HUES6 (cell line): ENCODE results near the gene TRPC4.

Experiments
- H3K27ac ChIP-seq: 2 replicates; pipeline ENCODE4 v1.7.0; 2013; ENCODE audit warnings: low read depth, mild to moderate bottlenecking, low read length, inconsistent platforms
- H3K27me3 ChIP-seq: 2 replicates; pipeline ENCODE4 v1.6.1; 2013; ENCODE audit warnings: low read length; ENCODE audit not compliant: control insufficient read depth, insufficient read depth
- H3K36me3 ChIP-seq: 2 replicates; pipeline ENCODE4 v1.6.1; 2013; ENCODE audit warnings: low read length; ENCODE audit not compliant: control insufficient read depth, insufficient read depth
- H3K4me1 ChIP-seq: 2 replicates; pipeline ENCODE4 v1.6.1; 2013; ENCODE audit warnings: low read length; ENCODE audit not compliant: control insufficient read depth, insufficient read depth
- H3K4me3 ChIP-seq: 2 replicates; pipeline ENCODE4 v1.5.1; 2013; ENCODE audit warnings: low read depth, low read length
- H3K9ac ChIP-seq: one replicate; pipeline ENCODE4 v1.6.1; 2013; ENCODE audit warnings: mild to moderate bottlenecking, low read length
- H3K9me3 ChIP-seq: 2 replicates; pipeline ENCODE4 v1.6.1; 2013; ENCODE audit warnings: low read depth, low read length; ENCODE audit not compliant: control insufficient read depth, insufficient read depth

TRPC4 gene

DNA sequence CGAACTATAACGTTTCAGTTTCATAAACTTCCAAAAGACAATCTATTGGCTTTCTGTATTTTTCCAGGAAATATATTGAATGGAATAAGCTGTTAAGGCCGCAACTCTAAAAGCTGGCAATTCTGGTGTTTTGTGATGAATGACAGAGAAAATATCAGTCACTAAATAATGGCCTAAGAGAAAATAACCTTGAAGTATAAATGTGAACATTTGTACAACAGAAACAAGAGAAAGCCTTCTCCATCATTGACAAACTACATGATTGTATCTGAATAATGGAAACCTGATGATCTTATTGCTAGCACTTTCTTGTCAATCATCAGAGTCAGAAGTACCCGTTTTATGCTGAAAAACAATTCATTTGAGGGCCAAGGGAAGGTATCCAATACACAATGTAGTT lies 134.3 kb downstream of the TRPC4 start:
- H3K27me3 ChIP-seq, result no peaks in the 10 kb centered on the region

DNA sequence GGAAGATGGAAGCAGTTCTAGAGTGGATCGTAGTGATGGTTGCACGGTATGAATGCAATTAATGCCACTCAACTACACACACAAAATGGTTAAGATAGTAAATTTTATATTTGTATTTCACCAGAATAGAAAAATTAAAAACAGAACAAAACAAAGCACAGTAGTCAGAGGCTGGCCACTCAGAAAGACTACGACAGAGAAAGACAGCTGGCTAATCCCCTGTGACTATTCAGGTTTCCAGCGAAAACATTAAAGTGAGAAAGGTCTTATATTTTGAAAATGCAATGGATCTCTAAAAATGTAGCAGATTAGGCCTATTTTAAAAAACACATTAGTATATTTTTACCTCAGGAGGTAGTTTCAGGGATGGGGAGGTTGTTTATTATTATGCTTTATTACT lies 139.7 kb downstream of the TRPC4 start:
- H3K9ac ChIP-seq, result no peak overlapping the region
- H3K9me3 ChIP-seq, result no peaks in the 10 kb centered on the region
- no peaks in the 10 kb centered on the region for H3K36me3 ChIP-seq
- H3K27ac ChIP-seq, result no peak overlapping the region
- H3K27me3 ChIP-seq, result no peaks in the 10 kb centered on the region
- no peak overlapping the region for H3K4me3 ChIP-seq
- H3K4me1 ChIP-seq, result no peaks in the 10 kb centered on the region

More for the DNA sequence above, 134.3 kb downstream of the TRPC4 start:
- Histone ChIP-seq H3K36me3 (no peaks in the 10 kb centered on the region), H3K9ac (no peak overlapping the region), H3K27ac (no peak overlapping the region), H3K4me1 (peaks cover under 1% of the 10 kb centered on the region; the same call in 1 of the 2 replicates), H3K9me3 (no peaks in the 10 kb centered on the region), H3K4me3 (no peak overlapping the region)

DNA sequence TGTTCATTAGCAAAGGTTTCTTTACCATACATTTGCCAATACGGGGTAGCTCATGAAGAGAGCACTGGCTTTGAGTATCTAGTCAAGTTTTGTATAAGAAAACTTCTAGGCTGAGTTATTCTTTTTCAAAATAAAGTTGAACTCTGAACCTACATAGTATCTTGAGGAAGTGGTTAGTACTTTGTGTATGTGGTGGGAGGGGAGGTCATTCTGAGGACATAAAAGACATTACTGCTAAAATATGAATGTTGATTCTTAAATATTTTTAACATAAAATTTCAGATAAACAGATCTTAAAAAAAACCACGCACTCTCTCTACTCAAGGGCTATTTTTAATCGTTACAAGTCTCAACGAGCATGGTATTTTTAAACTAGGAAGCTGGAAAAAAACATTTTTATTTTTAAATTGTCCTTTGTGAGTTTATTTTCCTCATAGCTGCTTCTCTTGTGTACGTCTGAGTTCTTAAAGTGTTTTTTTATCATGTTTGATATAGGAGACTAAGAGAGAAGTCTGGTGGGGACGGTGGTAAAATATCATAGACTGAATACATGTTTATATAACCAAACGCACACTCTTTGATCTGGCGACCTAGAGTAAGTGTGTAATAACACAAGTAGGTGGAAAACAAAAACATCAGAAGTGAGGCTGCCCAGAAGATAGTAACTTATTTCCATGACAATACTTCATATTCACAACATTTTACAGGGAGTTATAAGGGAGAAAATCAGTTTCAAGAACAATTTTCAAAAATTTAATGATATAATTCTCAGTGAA lies 153.0 kb downstream of the TRPC4 start:
- H3K27ac ChIP-seq, result no peak overlapping the region
- H3K9me3 ChIP-seq, result peaks cover 5% of the 10 kb centered on the region; the same call in 1 of the 2 replicates
- H3K4me3 ChIP-seq, result no peak overlapping the region
- no peak overlapping the region for H3K9ac ChIP-seq
- H3K36me3 ChIP-seq, result no peaks in the 10 kb centered on the region
- no peaks in the 10 kb centered on the region for H3K27me3 ChIP-seq
- no peaks in the 10 kb centered on the region for H3K4me1 ChIP-seq

DNA sequence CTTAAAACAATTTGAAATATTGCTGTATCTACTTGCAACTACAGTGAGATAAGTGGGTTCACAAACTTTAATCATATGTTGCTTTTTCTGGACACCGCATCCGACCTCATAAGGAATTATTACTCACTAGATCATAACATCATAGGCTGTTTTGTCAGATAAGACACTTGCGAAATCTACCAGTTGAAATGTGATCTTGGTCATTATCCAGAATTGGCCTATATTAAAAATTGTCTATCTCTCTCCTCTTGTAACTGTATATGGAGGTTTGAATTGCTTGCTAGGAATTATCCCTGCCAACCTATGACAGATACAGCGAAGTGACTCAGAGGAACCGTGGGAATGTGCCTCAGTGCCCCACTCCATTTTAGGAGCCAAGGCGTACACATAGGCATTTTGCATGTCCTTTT lies 154.0 kb downstream of the TRPC4 start:
- no peak overlapping the region for H3K4me3 ChIP-seq
- H3K27me3 ChIP-seq, result no peaks in the 10 kb centered on the region
- no peaks in the 10 kb centered on the region for H3K36me3 ChIP-seq
- H3K4me1 ChIP-seq, result no peaks in the 10 kb centered on the region
- no peak overlapping the region for H3K27ac ChIP-seq
- H3K9ac ChIP-seq, result no peak overlapping the region
- H3K9me3 ChIP-seq, result peaks cover 5% of the 10 kb centered on the region; the same call in 1 of the 2 replicates

DNA sequence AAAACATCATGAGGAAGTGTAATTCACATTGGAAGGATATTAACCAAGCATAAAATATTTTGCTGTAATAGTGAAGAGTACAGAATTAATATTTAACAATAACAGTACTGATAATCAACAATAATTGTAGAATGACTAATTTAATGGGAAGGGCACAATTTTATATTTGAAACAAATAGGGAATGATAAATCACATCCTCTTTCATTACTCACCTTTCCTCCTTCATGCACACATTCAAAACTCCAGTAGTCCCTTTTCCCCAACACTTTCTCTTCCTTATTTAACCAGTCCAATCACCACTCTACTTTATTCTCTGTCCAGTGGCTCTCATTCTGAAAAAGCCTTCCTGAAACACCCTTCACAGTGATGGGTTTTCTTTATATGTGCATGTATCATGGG lies 160.3 kb downstream of the TRPC4 start:
- no peak overlapping the region for H3K9ac ChIP-seq
- no peaks in the 10 kb centered on the region for H3K4me1 ChIP-seq
- H3K27ac ChIP-seq, result no peak overlapping the region
- H3K4me3 ChIP-seq, result no peak overlapping the region
- H3K9me3 ChIP-seq, result no peaks in the 10 kb centered on the region
- no peaks in the 10 kb centered on the region for H3K27me3 ChIP-seq
- no peaks in the 10 kb centered on the region for H3K36me3 ChIP-seq

DNA sequence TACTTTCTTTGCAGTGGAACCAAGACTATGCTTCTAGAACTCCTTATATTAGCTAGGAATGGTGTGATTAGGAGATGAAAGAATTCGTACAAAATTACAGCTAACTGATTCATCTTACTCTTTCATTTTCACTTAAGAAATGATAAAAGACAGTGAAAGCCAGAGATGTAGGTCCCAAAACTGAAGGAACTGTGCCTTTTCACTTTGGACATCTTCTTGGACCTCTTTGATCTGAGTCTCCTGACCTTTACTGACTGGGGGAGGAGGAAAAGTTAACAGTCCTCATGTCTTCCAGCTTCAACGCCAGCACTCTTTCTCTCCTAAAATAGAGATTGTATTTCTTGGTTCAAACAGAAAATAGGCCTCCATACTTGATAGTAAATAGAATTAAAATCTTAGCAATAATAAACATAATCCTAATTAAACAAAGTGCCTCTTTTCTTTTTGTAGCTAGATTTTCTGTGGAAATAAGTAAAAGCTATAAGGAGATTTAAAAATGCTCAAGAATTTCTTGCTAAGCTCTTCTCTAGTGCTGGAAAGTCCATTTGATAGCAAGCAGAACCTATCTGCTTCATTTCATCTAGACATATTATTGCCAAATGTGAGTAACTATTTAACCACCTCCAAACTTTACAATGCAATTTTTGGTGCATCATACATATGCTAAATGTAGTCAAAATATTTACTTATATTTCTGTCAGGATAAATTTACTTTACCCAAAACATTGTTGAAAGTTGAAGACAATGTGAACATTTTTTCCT lies 161.7 kb downstream of the TRPC4 start:
- Histone ChIP-seq H3K4me1 (no peaks in the 10 kb centered on the region), H3K9me3 (no peaks in the 10 kb centered on the region), H3K4me3 (no peak overlapping the region), H3K9ac (no peak overlapping the region), H3K27me3 (no peaks in the 10 kb centered on the region), H3K27ac (no peak overlapping the region), H3K36me3 (no peaks in the 10 kb centered on the region)

DNA sequence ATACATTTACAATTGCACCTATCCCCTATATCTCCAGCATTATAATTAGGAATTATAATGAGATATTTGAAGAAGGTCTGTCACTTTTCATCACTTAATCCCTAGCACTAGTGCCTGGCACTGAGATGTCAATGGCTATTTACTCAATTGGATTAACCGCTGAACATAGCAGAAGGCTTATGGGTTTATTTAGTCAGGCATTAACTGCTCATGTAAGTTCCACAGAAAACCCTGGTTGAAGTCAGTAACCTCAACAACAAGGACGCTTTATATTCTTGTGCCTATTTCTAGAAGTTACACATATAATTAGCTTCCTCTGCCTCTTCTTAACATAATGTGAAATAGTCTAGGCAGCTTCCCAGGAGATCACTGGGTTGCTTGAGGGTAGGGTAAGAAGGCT lies 163.5 kb downstream of the TRPC4 start:
- no peak overlapping the region for H3K27ac ChIP-seq
- H3K4me1 ChIP-seq, result no peaks in the 10 kb centered on the region
- no peaks in the 10 kb centered on the region for H3K9me3 ChIP-seq
- H3K9ac ChIP-seq, result no peak overlapping the region
- no peaks in the 10 kb centered on the region for H3K36me3 ChIP-seq
- no peaks in the 10 kb centered on the region for H3K27me3 ChIP-seq
- no peak overlapping the region for H3K4me3 ChIP-seq

DNA sequence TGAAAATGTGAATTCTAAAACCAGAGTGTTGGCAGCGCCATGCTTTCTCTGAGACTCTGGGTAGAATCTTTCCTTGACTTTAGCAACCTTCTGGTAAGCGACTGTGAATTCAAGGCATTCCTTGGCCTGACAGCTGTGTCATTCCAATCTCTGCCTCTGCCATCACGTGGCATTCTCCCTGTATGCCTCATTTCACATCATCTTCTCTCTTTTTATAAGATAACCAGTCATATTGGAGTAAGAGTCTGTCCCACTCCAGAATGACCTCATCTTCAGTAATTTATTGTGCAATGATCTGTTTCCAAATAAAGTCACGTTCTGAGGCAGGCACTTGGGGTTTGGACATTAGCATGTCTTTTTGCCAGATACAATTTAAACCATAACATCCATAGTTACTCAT lies 167.6 kb downstream of the TRPC4 start:
- Histone ChIP-seq H3K27ac (no peak overlapping the region), H3K9ac (no peak overlapping the region), H3K4me3 (no peak overlapping the region), H3K36me3 (no peaks in the 10 kb centered on the region), H3K27me3 (no peaks in the 10 kb centered on the region), H3K9me3 (no peaks in the 10 kb centered on the region), H3K4me1 (no peaks in the 10 kb centered on the region)

DNA sequence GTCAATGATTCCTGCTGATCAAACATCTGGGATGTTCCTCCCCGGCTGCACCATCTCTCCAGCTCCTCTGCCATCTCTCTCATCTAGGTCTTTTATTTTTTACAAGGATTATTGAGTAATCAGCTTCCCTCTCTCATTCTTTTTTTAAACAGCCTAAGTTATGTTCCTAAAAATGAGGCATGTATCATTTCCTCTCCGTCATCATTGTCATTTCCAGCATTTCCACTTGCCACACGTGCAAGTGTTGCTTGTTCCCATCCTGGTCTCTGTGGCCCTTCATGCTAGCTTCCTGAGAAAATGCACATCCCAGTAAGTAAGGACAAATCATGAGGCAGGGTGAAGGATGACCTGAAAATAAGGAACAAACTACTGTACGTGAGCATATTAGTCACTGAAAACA lies 168.3 kb downstream of the TRPC4 start:
- Histone ChIP-seq H3K4me3 (no peak overlapping the region), H3K9me3 (no peaks in the 10 kb centered on the region), H3K27me3 (no peaks in the 10 kb centered on the region), H3K4me1 (no peaks in the 10 kb centered on the region), H3K27ac (no peak overlapping the region), H3K9ac (no peak overlapping the region), H3K36me3 (no peaks in the 10 kb centered on the region)

DNA sequence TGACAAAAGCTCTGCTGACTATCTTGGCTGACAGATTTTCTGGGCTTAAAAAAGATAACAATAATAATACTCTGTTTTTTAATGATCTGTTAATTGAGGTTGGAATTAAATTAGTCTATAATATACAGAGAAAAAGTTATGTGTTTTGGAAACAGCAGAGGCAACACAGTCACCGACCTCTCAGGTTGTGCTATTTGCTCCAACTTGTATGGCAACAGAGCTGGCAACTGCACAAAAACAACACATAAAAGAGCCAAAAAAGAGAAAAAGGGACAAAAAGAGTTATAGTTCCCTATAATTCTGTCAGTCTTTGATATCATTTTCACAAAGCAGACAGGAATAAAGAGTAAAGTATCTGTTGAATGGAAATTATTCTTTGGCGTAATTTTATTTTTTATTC lies 168.7 kb downstream of the TRPC4 start:
- Histone ChIP-seq H3K27me3 (no peaks in the 10 kb centered on the region), H3K27ac (no peak overlapping the region), H3K9ac (no peak overlapping the region), H3K4me1 (no peaks in the 10 kb centered on the region), H3K4me3 (no peak overlapping the region), H3K9me3 (no peaks in the 10 kb centered on the region), H3K36me3 (no peaks in the 10 kb centered on the region)

DNA sequence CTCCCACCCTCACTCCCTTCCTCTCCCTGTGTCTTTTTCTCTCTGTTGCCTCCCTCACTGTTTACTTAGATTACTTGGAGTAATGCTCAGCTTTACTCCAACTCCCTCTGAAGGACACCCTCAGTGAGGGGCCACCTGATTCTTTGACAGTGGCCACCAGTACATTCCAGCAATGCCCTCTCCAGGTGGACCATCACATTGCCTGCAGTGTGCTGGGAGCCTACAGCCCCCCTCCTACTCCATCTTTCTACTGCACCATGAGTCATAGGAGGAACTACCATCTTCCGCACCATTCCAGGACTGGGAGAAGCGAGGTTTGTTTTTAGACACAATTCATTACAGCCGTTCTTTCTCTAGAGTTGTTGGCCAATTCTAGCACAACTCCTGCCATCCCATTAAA lies 174.4 kb downstream of the TRPC4 start:
- Histone ChIP-seq H3K27ac (no peak overlapping the region), H3K9ac (no peak overlapping the region), H3K27me3 (no peaks in the 10 kb centered on the region), H3K9me3 (peaks cover 3% of the 10 kb centered on the region; the same call in 1 of the 2 replicates), H3K4me1 (no peaks in the 10 kb centered on the region), H3K36me3 (no peaks in the 10 kb centered on the region; the same call in 1 of the 2 replicates), H3K4me3 (no peak overlapping the region)
